Ovary (tissue), 3 donors: Measurements from ENCODE around the gene PRR14.

Source experiments
- EP300 ChIP-seq: sonication (generic); formaldehyde crosslinking; IDR thresholded peaks from one replicate; pipeline ENCODE4 v1.6.1; 2017; ENCODE audit warnings: antibody characterized with exemption
- TF ChIP-seq, protein P1 (sequence below), 3 donors: fragments of 450-650 bp in 2 of 3; fragments of 200-600 bp in 1 of 3; IDR thresholded peaks; one replicate each; pipeline versions ENCODE4 v1.5.1 to v1.8.0; 2016 to 2022; ENCODE audit warnings: antibody characterized with exemption in 3 of 3, mild to moderate bottlenecking in 1 of 3
- donor health status: DM: no; HTN: no; CAD: no.

DNA sequence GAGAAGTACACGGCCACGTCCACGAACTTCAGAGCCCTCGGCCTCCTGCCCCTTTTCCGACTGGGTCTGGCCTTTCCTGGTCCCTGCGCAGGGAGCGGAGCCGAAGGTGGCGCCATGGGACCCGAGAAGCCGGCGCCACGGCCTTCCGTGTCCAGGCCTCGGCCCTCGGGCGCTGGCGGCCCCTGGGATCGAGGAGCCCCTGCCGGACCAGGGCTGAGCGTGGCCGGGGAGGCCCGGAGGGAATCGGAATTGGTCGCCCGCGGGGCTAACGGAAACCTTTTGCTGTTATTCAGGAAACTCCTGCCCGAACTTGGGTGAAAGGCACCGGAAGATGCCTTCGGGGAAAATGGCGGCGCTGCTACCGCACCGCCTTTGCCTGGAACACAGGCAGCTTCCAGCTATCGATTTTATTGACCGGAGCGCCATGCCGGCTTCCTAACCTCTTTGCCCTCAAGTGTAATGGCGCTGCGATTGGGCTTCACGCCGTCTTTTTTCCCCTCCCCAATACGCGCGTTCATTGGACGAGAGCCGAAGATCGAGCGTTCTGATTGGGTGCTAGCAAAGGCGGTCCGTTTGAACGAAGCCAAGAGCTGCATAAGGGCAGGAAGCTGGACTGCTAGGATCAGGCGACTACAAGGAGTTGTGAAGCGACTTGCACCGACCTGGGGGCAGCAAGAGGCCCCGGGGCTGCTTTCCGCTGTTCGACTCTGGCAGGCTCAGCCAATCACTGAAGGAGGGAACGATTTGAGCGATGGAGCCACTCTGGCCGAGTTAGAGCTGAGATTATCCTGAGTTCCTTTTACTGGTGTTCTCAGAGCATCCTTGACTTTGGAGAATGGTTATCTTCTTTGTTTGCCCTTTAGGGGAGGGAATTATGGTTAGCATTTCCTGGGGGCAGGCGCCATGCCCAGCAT is 40.6 kb upstream of the PRR14 start, which contains the start of gene ZNF689:
- TF ChIP-seq, protein P1, sequence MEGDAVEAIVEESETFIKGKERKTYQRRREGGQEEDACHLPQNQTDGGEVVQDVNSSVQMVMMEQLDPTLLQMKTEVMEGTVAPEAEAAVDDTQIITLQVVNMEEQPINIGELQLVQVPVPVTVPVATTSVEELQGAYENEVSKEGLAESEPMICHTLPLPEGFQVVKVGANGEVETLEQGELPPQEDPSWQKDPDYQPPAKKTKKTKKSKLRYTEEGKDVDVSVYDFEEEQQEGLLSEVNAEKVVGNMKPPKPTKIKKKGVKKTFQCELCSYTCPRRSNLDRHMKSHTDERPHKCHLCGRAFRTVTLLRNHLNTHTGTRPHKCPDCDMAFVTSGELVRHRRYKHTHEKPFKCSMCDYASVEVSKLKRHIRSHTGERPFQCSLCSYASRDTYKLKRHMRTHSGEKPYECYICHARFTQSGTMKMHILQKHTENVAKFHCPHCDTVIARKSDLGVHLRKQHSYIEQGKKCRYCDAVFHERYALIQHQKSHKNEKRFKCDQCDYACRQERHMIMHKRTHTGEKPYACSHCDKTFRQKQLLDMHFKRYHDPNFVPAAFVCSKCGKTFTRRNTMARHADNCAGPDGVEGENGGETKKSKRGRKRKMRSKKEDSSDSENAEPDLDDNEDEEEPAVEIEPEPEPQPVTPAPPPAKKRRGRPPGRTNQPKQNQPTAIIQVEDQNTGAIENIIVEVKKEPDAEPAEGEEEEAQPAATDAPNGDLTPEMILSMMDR (IDR thresholded peaks at IDR 0.05) = peak in 1 of 3 donors; percentile 11
- no peak for TF ChIP-seq EP300
